H1 (cell line): ENCODE data around the gene MRPL32. TPM values are rescaled to one million over a fixed set of nuclear protein-coding genes. Genes with fewer than 3 reads are reported as not detected.

Experiments
- CTCF ChIA-PET: fragments of 300-600 bp; sonication (Branson Sonifier 250); formaldehyde crosslinking; loops from one replicate; lab custom pipeline; 2021; ENCODE audit not compliant: partially characterized antibody; lab: Charles Lee
- POLR2A ChIA-PET: fragments of 300-600 bp; sonication (Branson Sonifier 250); formaldehyde crosslinking; loops from one replicate; lab custom pipeline; 2021; ENCODE audit warnings: inconsistent platforms; ENCODE audit not compliant: partially characterized antibody; lab: Charles Lee
- DNase-seq, 2 experiments: peaks; one replicate each; pipeline versions ENCODE4 v3.0.0 to v3.0.0-alpha.2; 2010 to 2022; ENCODE audit warnings: low spot score in 2 of 2, low read depth in 1 of 2, mixed read lengths in 1 of 2
- FAIRE-seq: peaks from 2 replicates; lab custom pipeline; 2011; peaks lifted over from hg19 to GRCh38; lab: Jason Lieb, UNC
- H2AFZ ChIP-seq: 2 replicates; pipeline ENCODE4 v1.8.1; 2012; ENCODE audit warnings: low read length, inconsistent platforms
- H2AK5ac ChIP-seq: 2 replicates; pipeline ENCODE4 v1.6.1; 2013; ENCODE audit warnings: low read depth, low read length
- H2BK120ac ChIP-seq: replicated peaks from 2 replicates; pipeline ENCODE3; 2013; ENCODE audit warnings: low read depth, low read length, inconsistent platforms
- H2BK12ac ChIP-seq: 2 replicates; pipeline ENCODE4 v1.6.1; 2013; ENCODE audit warnings: low read depth, low read length
- H2BK15ac ChIP-seq: 2 replicates; pipeline ENCODE4 v1.6.1; 2013; ENCODE audit warnings: low read length
- H2BK20ac ChIP-seq: 2 replicates; pipeline ENCODE4 v1.6.1; 2013; ENCODE audit warnings: low read length
- H2BK5ac ChIP-seq: 2 replicates; pipeline ENCODE4 v1.6.1; 2013; ENCODE audit warnings: low read depth, low read length
- H3K14ac ChIP-seq: 2 replicates; pipeline ENCODE4 v1.6.1; 2013; ENCODE audit warnings: inconsistent platforms; ENCODE audit not compliant: insufficient read length
- H3K18ac ChIP-seq: 2 replicates; pipeline ENCODE4 v1.6.1; 2013; ENCODE audit warnings: low read length; ENCODE audit errors: extremely low read depth
- H3K23ac ChIP-seq: 2 replicates; pipeline ENCODE4 v1.6.1; 2013; ENCODE audit warnings: inconsistent platforms; ENCODE audit not compliant: insufficient read length
- H3K23me2 ChIP-seq: 2 replicates; pipeline ENCODE4 v1.6.1; 2013; ENCODE audit warnings: low read depth, low read length
- H3K27ac ChIP-seq: 2 replicates; pipeline ENCODE4 v1.6.1; 2011; ENCODE audit warnings: low read depth, low read length, inconsistent platforms
- H3K27me3 ChIP-seq, 4 experiments: replicated peaks in 1 of 4; 1 replicate in 1 of 4; 2 replicates in 3 of 4; pipeline versions ENCODE4 v1.6.1 to v1.8.1; 2011 to 2013; ENCODE audit warnings: low read length in 3 of 4, mild to moderate bottlenecking in 3 of 4, inconsistent platforms in 2 of 4, mixed read lengths in 2 of 4, moderate library complexity in 1 of 4; ENCODE audit not compliant: control insufficient read depth in 3 of 4, insufficient read depth in 3 of 4; ENCODE audit errors: extremely low read depth in 1 of 4
- H3K36me3 ChIP-seq, 4 experiments: 2 replicates each; pipeline versions ENCODE4 v1.6.1 to v1.8.1; 2011 to 2013; ENCODE audit warnings: mild to moderate bottlenecking in 4 of 4, low read length in 3 of 4, moderate library complexity in 2 of 4, control low read depth in 1 of 4, inconsistent platforms in 1 of 4; ENCODE audit not compliant: insufficient read depth in 4 of 4, control insufficient read depth in 2 of 4
- H3K4ac ChIP-seq: replicated peaks from 2 replicates; pipeline ENCODE3; 2013; ENCODE audit warnings: low read length, low read depth, mixed read lengths, inconsistent platforms; ENCODE audit not compliant: insufficient read length
- H3K4me1 ChIP-seq, 4 experiments: replicated peaks in 1 of 4; 1 replicate in 1 of 4; 2 replicates in 3 of 4; pipeline versions ENCODE4 v1.6.1 to v1.8.1; 2011 to 2013; ENCODE audit warnings: low read length in 3 of 4, inconsistent platforms in 2 of 4, mixed read lengths in 1 of 4; ENCODE audit not compliant: insufficient read depth in 4 of 4, control insufficient read depth in 3 of 4
- H3K4me2 ChIP-seq, 2 experiments: 2 replicates each; pipeline versions ENCODE4 v1.6.1 to v1.8.1; 2011 to 2013; ENCODE audit warnings: low read depth in 2 of 2, low read length in 2 of 2, control low read depth in 1 of 2, inconsistent platforms in 1 of 2, mild to moderate bottlenecking in 1 of 2; ENCODE audit not compliant: insufficient read depth in 1 of 2
- H3K4me3 ChIP-seq, 4 experiments: fragments of 200-600, 300-600 bp in 1 of 4; sonication (generic), shearing (Covaris generic), sonication (Bioruptor Twin) in 1 of 4; 2 replicates each; pipeline versions ENCODE4 v1.5.1 to v1.8.1; 2011 to 2016; ENCODE audit warnings: low read length in 4 of 4, low read depth in 3 of 4, control low read depth in 2 of 4, inconsistent platforms in 2 of 4, mild to moderate bottlenecking in 2 of 4, mixed read lengths in 1 of 4, moderate library complexity in 1 of 4; ENCODE audit not compliant: insufficient read depth in 2 of 4; ENCODE audit errors: extremely low read depth in 1 of 4
- H3K56ac ChIP-seq: replicated peaks from 2 replicates; pipeline ENCODE3; 2013; ENCODE audit warnings: low read depth, mild to moderate bottlenecking, mixed read lengths, low read length, inconsistent platforms; ENCODE audit not compliant: insufficient read length
- H3K79me1 ChIP-seq: 2 replicates; pipeline ENCODE4 v1.6.1; 2013; ENCODE audit warnings: low read depth, low read length, control low read depth
- H3K79me2 ChIP-seq, 2 experiments: 2 replicates each; pipeline versions ENCODE4 v1.6.1 to v1.8.1; 2012 to 2013; ENCODE audit warnings: low read length in 2 of 2, mild to moderate bottlenecking in 2 of 2, inconsistent platforms in 1 of 2; ENCODE audit not compliant: insufficient read depth in 2 of 2, control insufficient read depth in 1 of 2
- H3K9ac ChIP-seq, 4 experiments: replicated peaks in 1 of 4; 1 replicate in 1 of 4; 2 replicates in 3 of 4; pipeline versions ENCODE4 v1.6.1 to v1.8.1; 2011 to 2013; ENCODE audit warnings: low read depth in 3 of 4, low read length in 3 of 4, control low read depth in 2 of 4, mild to moderate bottlenecking in 2 of 4, moderate library complexity in 2 of 4, inconsistent platforms in 1 of 4; ENCODE audit errors: extremely low read depth in 1 of 4
- H3K9me3 ChIP-seq, 2 experiments: 2 replicates each; pipeline versions ENCODE4 v1.6.1 to v1.8.1; 2012 to 2013; ENCODE audit warnings: mild to moderate bottlenecking in 2 of 2, moderate library complexity in 2 of 2, control low read depth in 1 of 2, inconsistent platforms in 1 of 2, low read depth in 1 of 2, low read length in 1 of 2, mixed read lengths in 1 of 2; ENCODE audit not compliant: insufficient read depth in 2 of 2
- H4K20me1 ChIP-seq, 2 experiments: replicated peaks in 1 of 2; 2 replicates each; pipeline versions ENCODE3 to v1.8.1; 2011 to 2013; ENCODE audit warnings: inconsistent platforms in 2 of 2, low read length in 2 of 2, mild to moderate bottlenecking in 1 of 2; ENCODE audit not compliant: insufficient read depth in 2 of 2, control insufficient read depth in 1 of 2
- H4K5ac ChIP-seq: 2 replicates; pipeline ENCODE4 v1.6.1; 2013; ENCODE audit warnings: low read length, low read depth, mixed read lengths, inconsistent platforms; ENCODE audit not compliant: insufficient read length
- H4K8ac ChIP-seq: 2 replicates; pipeline ENCODE4 v1.8.0; 2013; ENCODE audit warnings: mild to moderate bottlenecking, moderate library complexity, low read length, inconsistent platforms; ENCODE audit not compliant: insufficient read depth; ENCODE audit errors: extremely low read depth
- H4K91ac ChIP-seq: replicated peaks from 2 replicates; pipeline ENCODE3; 2013; ENCODE audit warnings: low read length, mixed read lengths, inconsistent platforms; ENCODE audit not compliant: insufficient read length
- CTCF ChIP-seq, 3 experiments: IDR thresholded peaks; 1 replicate in 2 of 3; 2 replicates in 1 of 3; pipeline versions ENCODE4 v1.5.1 to v1.6.1; 2011; ENCODE audit warnings: low read length in 3 of 3, mild to moderate bottlenecking in 3 of 3, inconsistent platforms in 2 of 3, low read depth in 1 of 3, moderate library complexity in 1 of 3; ENCODE audit not compliant: insufficient read depth in 1 of 3; ENCODE audit errors: control extremely low read depth in 1 of 3
- FOSL1 ChIP-seq: IDR thresholded peaks from 2 replicates; pipeline ENCODE4 v1.6.1; 2011; ENCODE audit warnings: mild to moderate bottlenecking, low read depth, low read length, moderate library complexity; ENCODE audit not compliant: insufficient read depth
- KDM4A ChIP-seq: IDR thresholded peaks from one replicate; pipeline ENCODE4 v1.7.1; 2012; ENCODE audit warnings: low read depth, mild to moderate bottlenecking, moderate library complexity, low read length, inconsistent platforms; ENCODE audit not compliant: severe bottlenecking
- POU5F1 ChIP-seq: IDR thresholded peaks from 2 replicates; pipeline ENCODE4 v1.6.1; 2011; ENCODE audit warnings: low read depth, mild to moderate bottlenecking, low read length, moderate library complexity
- SP4 ChIP-seq: IDR thresholded peaks from 2 replicates; pipeline ENCODE4 v1.6.1; 2012; ENCODE audit warnings: low read length, inconsistent platforms
- WGBS, 2 experiments: shearing (Covaris generic) in 1 of 2; methylation state at CpG; one replicate each; pipeline versions ENCODE4 v1.1.6 to v1.1.7; 2013 to 2015; ENCODE audit warnings: low lambda C conversion rate in 2 of 2, mixed read lengths in 2 of 2, inconsistent platforms in 1 of 2, low coverage in 1 of 2, missing lambda C conversion rate in 1 of 2; ENCODE audit not compliant: insufficient replicate concordance in 2 of 2, insufficient coverage in 1 of 2, insufficient read length in 1 of 2; ENCODE audit errors: extremely low coverage in 1 of 2, missing lambda C conversion rate in 1 of 2; 5-methylcytosine and 5-hydroxymethylcytosine counted together
- polyA plus RNA-seq, 7 experiments: library from polyadenylated mRNA; depleted of rRNA in 3 of 7; stranded (reverse) in 5 of 7; unstranded in 2 of 7; fragments of >200 nt in 5 of 7; fragments of 200-250 nt in 2 of 7; gene quantifications; 1 replicate in 5 of 7; 2 replicates in 1 of 7; 4 replicates in 1 of 7; pipeline versions ENCODE4 v1.2.1 to v1.2.3, GENCODE V29; 2011 to 2013; ENCODE audit warnings: missing spikeins in 2 of 7, mixed read lengths in 2 of 7
- total RNA-seq: library from RNA; stranded (reverse); fragmentation: NEBNext Ultra II Directional; extraction: Animal tissue kit (Norgen Biotek cat#: 25700); gene quantifications from 2 replicates; pipeline ENCODE4 v1.2.1, GENCODE V29; 2021

MRPL32 gene
- total and polyA plus RNA-seq, 2 of the 8 experiments (the other 6 are each of a cell fraction or from before 2014, with no cell fraction given), result 50.9 to 97.2 TPM

- no peak overlapping the region; the same call in 1 of the 2 replicates for H2BK12ac ChIP-seq
- DNase-seq (no peak), FAIRE-seq (no peak)
- WGBS, 2 experiments, result 0% methylated on average over 11 of the region's 12 CpGs; no CpG with 5 or more reads in 1 of the 2 experiments
- H2BK5ac ChIP-seq, result peak overlapping the region; percentile 90; the same call in 1 of the 2 replicates
- H3K27ac ChIP-seq, result peak overlapping the region; percentile 88
- CTCF ChIA-PET, result interaction anchor here (0.5 to 3.5 kb wide), 7 partner anchors 13 to 988 kb away, joined by 3 to 9 read pairs (median 3); no protein-coding TSS in a partner anchor
- H2BK120ac ChIP-seq, result no peak overlapping the region
- no peak overlapping the region for H3K23ac ChIP-seq
- no peak for TF ChIP-seq FOSL1
- no peak for TF ChIP-seq SP4
- TF ChIP-seq POU5F1, result no peak
- no peak for TF ChIP-seq CTCF (IDR thresholded peaks at IDR 0.05; ENCODE audit: control extremely low read depth in 1 of 3, insufficient read depth in 1 of 3, low read depth in 1 of 3, low read length in 3 of 3)
- no peak for TF ChIP-seq KDM4A
- H3K56ac ChIP-seq, result peak overlapping the region; percentile 83
- peak overlapping the region; percentile 95 for H4K5ac ChIP-seq
- H2AFZ ChIP-seq, result peak overlapping the region; percentile 24
- H4K91ac ChIP-seq, result peak overlapping the region; percentile 93
- peaks cover 0 to 4% (median 0%) of the 10 kb centered on the region in 4 experiments; a peak in 2 of 7 replicates for H3K4me1 ChIP-seq
- peaks cover 9% of the 10 kb centered on the region; the same call in 1 of the 2 replicates for H3K23me2 ChIP-seq
- no peak overlapping the region for H2BK20ac ChIP-seq
- peak overlapping the region; percentile 89; the same call in 1 of the 2 replicates for H3K18ac ChIP-seq
- H3K27me3 ChIP-seq, result no peaks in the 10 kb centered on the region
- peak overlapping the region; percentile 9 for H3K4ac ChIP-seq
- no peak overlapping the region for H2BK15ac ChIP-seq
- peaks cover 6 to 8% of the 10 kb centered on the region in 2 experiments for H4K20me1 ChIP-seq
- no peak overlapping the region for H2AK5ac ChIP-seq
- peak overlapping the region; percentile 74 to 87 for H3K4me2 ChIP-seq
- peak overlapping the region; percentile 83 to 98 (median 94) for H3K4me3 ChIP-seq
- POLR2A ChIA-PET, result interaction anchor here (0.8 to 13.6 kb wide), 16 partner anchors 8 to 252 kb away, joined by 3 to 112 read pairs (median 6); partner anchors contain the start of gene C7orf25
- H3K79me2 ChIP-seq, result peaks cover 33 to 83% of the 10 kb centered on the region in 2 experiments
- H3K9ac ChIP-seq, result peak overlapping the region; percentile 93 to 99 (median 95)
- H3K36me3 ChIP-seq, result peaks cover 9 to 28% (median 20%) of the 10 kb centered on the region in 4 experiments; a peak in 6 of 8 replicates
- no peaks in the 10 kb centered on the region for H3K9me3 ChIP-seq
- H3K79me1 ChIP-seq, result no peaks in the 10 kb centered on the region
- H3K14ac ChIP-seq, result no peak overlapping the region
- peak overlapping the region; percentile 98; the same call in 1 of the 2 replicates for H4K8ac ChIP-seq
Measured at GRCh38 chr7:42931447-42931833, 736 bp upstream of the MRPL32 start.
